OCI-LY1 (cell line): ENCODE measurements around the gene SLC39A2.

Source experiments
- H2AFZ ChIP-seq: fragments of 200-600 bp; sonication (generic), shearing (Covaris generic); 2 replicates; pipeline ENCODE4 v1.6.0; 2014; ENCODE audit warnings: antibody characterized with exemption, mild to moderate bottlenecking, low read length
- H3F3A ChIP-seq: fragments of 200-600 bp; sonication (generic), shearing (Covaris generic); 2 replicates; pipeline ENCODE4 v1.6.0; 2014; ENCODE audit warnings: mild to moderate bottlenecking, antibody characterized with exemption, low read length, moderate library complexity; ENCODE audit not compliant: insufficient read depth
- H3K27ac ChIP-seq: fragments of 200-600 bp; sonication (generic); 2 replicates; pipeline ENCODE4 v1.5.1; 2014; ENCODE audit warnings: low read length, mixed run types, mild to moderate bottlenecking, low read depth; ENCODE audit not compliant: poor library complexity, severe bottlenecking
- H3K27me3 ChIP-seq: fragments of 200-600 bp; sonication (generic); 2 replicates; pipeline ENCODE4 v1.6.0; 2014; ENCODE audit warnings: antibody characterized with exemption, mild to moderate bottlenecking, low read length, moderate library complexity; ENCODE audit not compliant: insufficient read depth
- H3K36me3 ChIP-seq: fragments of 200-600 bp; sonication (generic); 2 replicates; pipeline ENCODE4 v1.6.1; 2014; ENCODE audit warnings: mild to moderate bottlenecking, antibody characterized with exemption, low read length, moderate library complexity, mixed read lengths; ENCODE audit not compliant: insufficient read depth
- H3K4me1 ChIP-seq: fragments of 200-600 bp; sonication (generic); 2 replicates; pipeline ENCODE4 v1.5.1; 2014; ENCODE audit warnings: mild to moderate bottlenecking, low read length, moderate library complexity; ENCODE audit not compliant: insufficient read depth, severe bottlenecking
- H3K4me2 ChIP-seq: fragments of 200-600 bp; sonication (generic), shearing (Covaris generic); 2 replicates; pipeline ENCODE4 v1.6.1; 2014; ENCODE audit warnings: low read length
- H3K4me3 ChIP-seq: fragments of 200-600 bp; sonication (generic); 2 replicates; pipeline ENCODE4 v1.5.1; 2014; ENCODE audit warnings: low read length, low read depth, mild to moderate bottlenecking, mixed read lengths; ENCODE audit not compliant: poor library complexity, severe bottlenecking
- H3K79me2 ChIP-seq: fragments of 200-600 bp; shearing (Covaris generic); 2 replicates; pipeline ENCODE4 v1.6.1; 2016; ENCODE audit warnings: mixed run types, low read length, mixed read lengths; ENCODE audit not compliant: insufficient read depth
- H3K9ac ChIP-seq: fragments of 200-600 bp; sonication (generic), shearing (Covaris generic); 2 replicates; pipeline ENCODE4 v1.6.1; 2014; ENCODE audit warnings: mild to moderate bottlenecking, low read length, mixed read lengths
- H3K9me2 ChIP-seq: fragments of 200-600 bp; sonication (generic), shearing (Covaris generic); 2 replicates; pipeline ENCODE4 v1.6.1; 2014; ENCODE audit warnings: low read depth, mild to moderate bottlenecking, low read length, mixed read lengths
- H3K9me3 ChIP-seq: fragments of 200-600 bp; shearing (Covaris generic); 2 replicates; pipeline ENCODE4 v1.6.1; 2014; ENCODE audit warnings: low read length, mixed read lengths
- H4K20me1 ChIP-seq: fragments of 200-600 bp; sonication (generic), shearing (Covaris generic); 2 replicates; pipeline ENCODE4 v1.6.0; 2016; ENCODE audit warnings: mild to moderate bottlenecking, low read length; ENCODE audit not compliant: insufficient read depth
- EZH2 ChIP-seq: fragments of 200-600 bp; sonication (generic), shearing (Covaris generic); IDR thresholded peaks from 2 replicates; pipeline ENCODE4 v1.8.0; 2017; ENCODE audit warnings: borderline replicate concordance, mixed run types, mild to moderate bottlenecking, antibody characterized with exemption, low read length, moderate library complexity, mixed read lengths
- TF ChIP-seq, protein P1 (sequence below): fragments of 200-600 bp; sonication (generic), shearing (Covaris generic); IDR thresholded peaks from 2 replicates; pipeline ENCODE4 v1.5.1; 2017; ENCODE audit warnings: mild to moderate bottlenecking, antibody characterized with exemption, low read length, moderate library complexity, mixed read lengths

SLC39A2 gene

DNA sequence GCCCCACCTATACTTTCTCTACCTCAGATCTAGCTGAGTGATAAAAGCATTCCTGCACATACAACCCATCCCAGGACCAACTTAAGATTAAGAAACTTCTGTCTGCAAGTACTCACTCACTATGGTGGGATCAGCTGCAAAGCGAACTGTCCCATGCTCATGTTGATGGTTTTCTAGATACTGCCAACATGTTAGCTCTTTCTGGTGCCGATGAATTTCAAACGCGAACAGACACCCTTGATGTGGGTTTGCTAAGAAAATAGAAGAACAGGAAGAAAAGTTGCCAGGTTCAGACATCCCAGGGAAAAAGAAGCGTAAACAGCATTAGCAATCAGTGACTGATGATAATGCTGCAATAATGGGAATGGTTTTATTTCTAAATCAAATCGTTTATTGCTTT is 1.5 kb upstream of the SLC39A2 start:
- Histone ChIP-seq H3K4me3 (no peak overlapping the region), H3K4me2 (no peak overlapping the region), H2AFZ (no peak overlapping the region), H4K20me1 (no peaks in the 10 kb centered on the region), H3K27me3 (no peaks in the 10 kb centered on the region), H3K27ac (no peak overlapping the region), H3K36me3 (peaks cover 53% of the 10 kb centered on the region), H3K9ac (no peak overlapping the region), H3K9me3 (no peaks in the 10 kb centered on the region), H3K9me2 (no peaks in the 10 kb centered on the region), H3K79me2 (no peaks in the 10 kb centered on the region), H3F3A (no peaks in the 10 kb centered on the region), H3K4me1 (no peaks in the 10 kb centered on the region)
- TF ChIP-seq EZH2 = no peak
- TF ChIP-seq, protein P1, sequence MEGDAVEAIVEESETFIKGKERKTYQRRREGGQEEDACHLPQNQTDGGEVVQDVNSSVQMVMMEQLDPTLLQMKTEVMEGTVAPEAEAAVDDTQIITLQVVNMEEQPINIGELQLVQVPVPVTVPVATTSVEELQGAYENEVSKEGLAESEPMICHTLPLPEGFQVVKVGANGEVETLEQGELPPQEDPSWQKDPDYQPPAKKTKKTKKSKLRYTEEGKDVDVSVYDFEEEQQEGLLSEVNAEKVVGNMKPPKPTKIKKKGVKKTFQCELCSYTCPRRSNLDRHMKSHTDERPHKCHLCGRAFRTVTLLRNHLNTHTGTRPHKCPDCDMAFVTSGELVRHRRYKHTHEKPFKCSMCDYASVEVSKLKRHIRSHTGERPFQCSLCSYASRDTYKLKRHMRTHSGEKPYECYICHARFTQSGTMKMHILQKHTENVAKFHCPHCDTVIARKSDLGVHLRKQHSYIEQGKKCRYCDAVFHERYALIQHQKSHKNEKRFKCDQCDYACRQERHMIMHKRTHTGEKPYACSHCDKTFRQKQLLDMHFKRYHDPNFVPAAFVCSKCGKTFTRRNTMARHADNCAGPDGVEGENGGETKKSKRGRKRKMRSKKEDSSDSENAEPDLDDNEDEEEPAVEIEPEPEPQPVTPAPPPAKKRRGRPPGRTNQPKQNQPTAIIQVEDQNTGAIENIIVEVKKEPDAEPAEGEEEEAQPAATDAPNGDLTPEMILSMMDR = no peak

DNA sequence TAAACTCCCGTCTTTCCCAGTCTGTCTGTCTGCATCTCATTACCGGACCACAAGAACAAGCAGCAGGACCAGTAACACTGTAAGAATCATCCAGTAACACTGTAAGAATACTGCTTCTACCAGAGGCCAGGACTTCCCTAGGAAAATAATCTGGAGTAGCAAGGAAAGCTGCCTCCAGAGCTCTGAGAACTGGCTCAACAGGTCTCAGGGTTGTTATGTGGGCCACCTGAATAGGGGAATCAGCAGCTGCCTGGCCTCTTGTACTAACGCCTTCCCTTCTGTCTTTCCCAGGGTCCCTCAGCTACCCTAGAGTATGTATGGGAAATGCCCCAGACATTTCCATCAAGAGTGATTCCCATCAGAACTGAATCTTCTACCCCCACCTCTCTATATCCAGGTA is 954 bp upstream of the SLC39A2 start:
- no peak overlapping the region for H3K4me2 ChIP-seq
- no peaks in the 10 kb centered on the region for H3K27me3 ChIP-seq
- H3F3A ChIP-seq = no peaks in the 10 kb centered on the region
- H3K79me2 ChIP-seq = no peaks in the 10 kb centered on the region
- no peaks in the 10 kb centered on the region for H4K20me1 ChIP-seq
- H3K9me2 ChIP-seq = no peaks in the 10 kb centered on the region
- no peak overlapping the region for H3K27ac ChIP-seq
- H3K9ac ChIP-seq = no peak overlapping the region
- no peaks in the 10 kb centered on the region for H3K4me1 ChIP-seq
- peaks cover 47% of the 10 kb centered on the region for H3K36me3 ChIP-seq
- no peak overlapping the region for H2AFZ ChIP-seq
- no peak overlapping the region for H3K4me3 ChIP-seq
- TF ChIP-seq EZH2 = no peak
- TF ChIP-seq, protein P1 = no peak
- H3K9me3 ChIP-seq = no peaks in the 10 kb centered on the region

DNA sequence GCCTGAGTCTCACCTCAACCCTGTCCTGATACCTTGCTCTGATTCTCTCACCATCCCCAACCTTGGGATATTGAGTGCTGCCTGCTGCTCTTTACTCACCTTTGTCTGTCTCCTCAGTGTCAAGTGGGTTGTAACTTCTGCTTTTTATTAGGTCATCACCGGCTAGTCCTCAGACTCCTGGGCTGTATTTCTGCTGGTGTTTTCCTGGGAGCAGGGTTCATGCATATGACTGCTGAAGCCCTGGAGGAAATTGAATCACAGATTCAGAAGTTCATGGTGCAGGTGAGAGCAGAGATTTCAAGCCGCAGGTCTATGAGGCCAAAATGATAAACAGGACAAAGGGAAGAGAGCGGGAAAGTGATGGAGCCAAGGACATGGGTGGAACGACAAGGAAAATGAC is 498 bp downstream of the SLC39A2 start:
- H3K4me1 ChIP-seq = no peaks in the 10 kb centered on the region
- H3F3A ChIP-seq = no peaks in the 10 kb centered on the region
- H3K4me2 ChIP-seq = no peak overlapping the region
- TF ChIP-seq EZH2 = no peak
- TF ChIP-seq, protein P1 = no peak
- H3K9me2 ChIP-seq = no peaks in the 10 kb centered on the region
- H3K9ac ChIP-seq = no peak overlapping the region
- no peak overlapping the region for H2AFZ ChIP-seq
- peaks cover 32% of the 10 kb centered on the region for H3K36me3 ChIP-seq
- H3K4me3 ChIP-seq = no peak overlapping the region
- no peak overlapping the region for H3K27ac ChIP-seq
- H3K27me3 ChIP-seq = no peaks in the 10 kb centered on the region
- no peaks in the 10 kb centered on the region for H3K79me2 ChIP-seq
- no peaks in the 10 kb centered on the region for H3K9me3 ChIP-seq
- H4K20me1 ChIP-seq = no peaks in the 10 kb centered on the region
